HG03159 (cell line): ENCODE measurements around the gene CILP.

Source experiments
- ATAC-seq: cut with Tn5 transposase; IDR thresholded peaks from one replicate; pipeline ENCODE4 v1.9.1; 2021; ENCODE audit warnings: mild to moderate bottlenecking, moderate library complexity; ENCODE audit not compliant: unreplicated experiment

The CILP gene

GRCh38 chr15:65147902-65148301 lies 63.4 kb downstream of the CILP start:
- no peak for ATAC-seq

GRCh38 chr15:65146438-65146837 lies 64.8 kb downstream of the CILP start:
- ATAC-seq: no peak
